ENCODE results near the gene IGSF5.

DNA sequence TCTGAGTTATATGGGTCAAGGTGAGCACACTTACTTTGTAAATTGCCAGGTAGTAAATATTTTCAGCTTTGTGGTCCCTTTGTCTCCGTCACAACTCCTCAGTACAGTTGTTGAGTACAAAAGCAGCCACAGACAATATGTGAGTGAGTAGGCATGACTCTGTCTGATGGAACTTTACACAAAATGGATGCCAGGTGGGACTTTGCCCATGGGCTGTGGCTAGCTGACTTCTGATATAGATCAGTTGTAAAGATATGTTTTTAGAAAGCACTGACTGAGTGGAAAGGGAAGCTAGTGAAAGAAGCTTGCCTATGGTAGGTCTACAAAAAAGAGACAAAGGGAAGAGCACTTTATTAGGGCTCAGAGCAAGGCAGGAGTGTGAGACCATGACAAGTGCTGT, 23.1 kb upstream of the IGSF5 start:
- TF ChIP-seq, protein P1, sequence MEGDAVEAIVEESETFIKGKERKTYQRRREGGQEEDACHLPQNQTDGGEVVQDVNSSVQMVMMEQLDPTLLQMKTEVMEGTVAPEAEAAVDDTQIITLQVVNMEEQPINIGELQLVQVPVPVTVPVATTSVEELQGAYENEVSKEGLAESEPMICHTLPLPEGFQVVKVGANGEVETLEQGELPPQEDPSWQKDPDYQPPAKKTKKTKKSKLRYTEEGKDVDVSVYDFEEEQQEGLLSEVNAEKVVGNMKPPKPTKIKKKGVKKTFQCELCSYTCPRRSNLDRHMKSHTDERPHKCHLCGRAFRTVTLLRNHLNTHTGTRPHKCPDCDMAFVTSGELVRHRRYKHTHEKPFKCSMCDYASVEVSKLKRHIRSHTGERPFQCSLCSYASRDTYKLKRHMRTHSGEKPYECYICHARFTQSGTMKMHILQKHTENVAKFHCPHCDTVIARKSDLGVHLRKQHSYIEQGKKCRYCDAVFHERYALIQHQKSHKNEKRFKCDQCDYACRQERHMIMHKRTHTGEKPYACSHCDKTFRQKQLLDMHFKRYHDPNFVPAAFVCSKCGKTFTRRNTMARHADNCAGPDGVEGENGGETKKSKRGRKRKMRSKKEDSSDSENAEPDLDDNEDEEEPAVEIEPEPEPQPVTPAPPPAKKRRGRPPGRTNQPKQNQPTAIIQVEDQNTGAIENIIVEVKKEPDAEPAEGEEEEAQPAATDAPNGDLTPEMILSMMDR (IDR thresholded peaks at IDR 0.05; ENCODE audit: low read depth, low read length, missing input control): no peak
- TF ChIP-seq, protein P2, sequence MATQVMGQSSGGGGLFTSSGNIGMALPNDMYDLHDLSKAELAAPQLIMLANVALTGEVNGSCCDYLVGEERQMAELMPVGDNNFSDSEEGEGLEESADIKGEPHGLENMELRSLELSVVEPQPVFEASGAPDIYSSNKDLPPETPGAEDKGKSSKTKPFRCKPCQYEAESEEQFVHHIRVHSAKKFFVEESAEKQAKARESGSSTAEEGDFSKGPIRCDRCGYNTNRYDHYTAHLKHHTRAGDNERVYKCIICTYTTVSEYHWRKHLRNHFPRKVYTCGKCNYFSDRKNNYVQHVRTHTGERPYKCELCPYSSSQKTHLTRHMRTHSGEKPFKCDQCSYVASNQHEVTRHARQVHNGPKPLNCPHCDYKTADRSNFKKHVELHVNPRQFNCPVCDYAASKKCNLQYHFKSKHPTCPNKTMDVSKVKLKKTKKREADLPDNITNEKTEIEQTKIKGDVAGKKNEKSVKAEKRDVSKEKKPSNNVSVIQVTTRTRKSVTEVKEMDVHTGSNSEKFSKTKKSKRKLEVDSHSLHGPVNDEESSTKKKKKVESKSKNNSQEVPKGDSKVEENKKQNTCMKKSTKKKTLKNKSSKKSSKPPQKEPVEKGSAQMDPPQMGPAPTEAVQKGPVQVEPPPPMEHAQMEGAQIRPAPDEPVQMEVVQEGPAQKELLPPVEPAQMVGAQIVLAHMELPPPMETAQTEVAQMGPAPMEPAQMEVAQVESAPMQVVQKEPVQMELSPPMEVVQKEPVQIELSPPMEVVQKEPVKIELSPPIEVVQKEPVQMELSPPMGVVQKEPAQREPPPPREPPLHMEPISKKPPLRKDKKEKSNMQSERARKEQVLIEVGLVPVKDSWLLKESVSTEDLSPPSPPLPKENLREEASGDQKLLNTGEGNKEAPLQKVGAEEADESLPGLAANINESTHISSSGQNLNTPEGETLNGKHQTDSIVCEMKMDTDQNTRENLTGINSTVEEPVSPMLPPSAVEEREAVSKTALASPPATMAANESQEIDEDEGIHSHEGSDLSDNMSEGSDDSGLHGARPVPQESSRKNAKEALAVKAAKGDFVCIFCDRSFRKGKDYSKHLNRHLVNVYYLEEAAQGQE (IDR thresholded peaks at IDR 0.05): no peak
- TF ChIP-seq, protein P3, sequence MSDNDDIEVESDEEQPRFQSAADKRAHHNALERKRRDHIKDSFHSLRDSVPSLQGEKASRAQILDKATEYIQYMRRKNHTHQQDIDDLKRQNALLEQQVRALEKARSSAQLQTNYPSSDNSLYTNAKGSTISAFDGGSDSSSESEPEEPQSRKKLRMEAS (IDR thresholded peaks at IDR 0.05): no peak
- TF ChIP-seq TAF1 (conservative IDR thresholded peaks at IDR 0.05) (no peak), FOXA1 (IDR thresholded peaks at IDR 0.05) (no peak), SP1 (IDR thresholded peaks at IDR 0.05) (no peak), GABPA (IDR thresholded peaks at IDR 0.05 in 1 of 2, conservative IDR thresholded peaks at IDR 0.05 in 1 of 2) (no peak), YY1 (IDR thresholded peaks at IDR 0.05) (no peak)
